Breast epithelium (tissue), 3 donors: Measurements from ENCODE around the gene FTMT.

Experiments
- CTCF ChIP-seq, 3 donors: fragments of 450-650 bp; IDR thresholded peaks; one replicate each; pipeline ENCODE4 v1.5.1; 2016 to 2017; ENCODE audit warnings: antibody characterized with exemption in 3 of 3, mild to moderate bottlenecking in 3 of 3, moderate library complexity in 3 of 3
- POLR2A ChIP-seq: fragments of 450-650 bp; IDR thresholded peaks from one replicate; pipeline ENCODE4 v1.6.1; 2016; ENCODE audit warnings: antibody characterized with exemption, mild to moderate bottlenecking, moderate library complexity
- POLR2AphosphoS5 ChIP-seq, 3 donors: sonication (generic); formaldehyde crosslinking; IDR thresholded peaks; one replicate each; pipeline ENCODE4 v1.6.1; 2017; ENCODE audit warnings: antibody characterized with exemption in 3 of 3

- TF ChIP-seq CTCF (IDR thresholded peaks at IDR 0.05) (no peak), POLR2A (no peak), POLR2AphosphoS5 (IDR thresholded peaks at IDR 0.05) (no peak)
These were observed 18.1 kb upstream of the FTMT start for GRCh38 chr5:121833617-121834016.
